HG02759 (cell line): Measurements from ENCODE around the gene PRUNE2.

Experiments used
- ATAC-seq: cut with Tn5 transposase; IDR thresholded peaks from one replicate; pipeline ENCODE4 v1.9.1; 2021; ENCODE audit warnings: mild to moderate bottlenecking, moderate library complexity; ENCODE audit not compliant: unreplicated experiment

PRUNE2 gene

GRCh38 chr9:76900884-76901440 lies 5.0 kb downstream of the PRUNE2 start:
- no peak for ATAC-seq

DNA sequence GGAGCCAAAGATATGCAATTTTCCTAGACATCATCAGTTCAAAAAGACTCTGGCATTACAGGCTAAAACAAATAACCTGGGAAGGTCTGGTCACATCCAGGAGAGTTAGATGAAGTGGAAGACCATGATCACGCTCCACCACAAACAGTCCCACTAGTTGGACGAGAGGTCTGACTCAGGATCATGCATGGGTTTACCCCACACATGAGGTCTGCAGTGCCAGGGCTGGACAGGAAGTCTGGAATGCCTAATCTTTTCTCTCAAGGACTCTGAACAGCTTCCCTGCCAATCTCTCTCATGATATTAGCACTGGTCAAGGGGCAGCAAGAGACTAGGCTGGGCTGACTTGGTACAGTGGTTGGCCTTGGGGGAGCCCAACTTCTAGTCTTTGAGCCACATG lies 7.1 kb downstream of the PRUNE2 start:
- ATAC-seq, result no peak

DNA sequence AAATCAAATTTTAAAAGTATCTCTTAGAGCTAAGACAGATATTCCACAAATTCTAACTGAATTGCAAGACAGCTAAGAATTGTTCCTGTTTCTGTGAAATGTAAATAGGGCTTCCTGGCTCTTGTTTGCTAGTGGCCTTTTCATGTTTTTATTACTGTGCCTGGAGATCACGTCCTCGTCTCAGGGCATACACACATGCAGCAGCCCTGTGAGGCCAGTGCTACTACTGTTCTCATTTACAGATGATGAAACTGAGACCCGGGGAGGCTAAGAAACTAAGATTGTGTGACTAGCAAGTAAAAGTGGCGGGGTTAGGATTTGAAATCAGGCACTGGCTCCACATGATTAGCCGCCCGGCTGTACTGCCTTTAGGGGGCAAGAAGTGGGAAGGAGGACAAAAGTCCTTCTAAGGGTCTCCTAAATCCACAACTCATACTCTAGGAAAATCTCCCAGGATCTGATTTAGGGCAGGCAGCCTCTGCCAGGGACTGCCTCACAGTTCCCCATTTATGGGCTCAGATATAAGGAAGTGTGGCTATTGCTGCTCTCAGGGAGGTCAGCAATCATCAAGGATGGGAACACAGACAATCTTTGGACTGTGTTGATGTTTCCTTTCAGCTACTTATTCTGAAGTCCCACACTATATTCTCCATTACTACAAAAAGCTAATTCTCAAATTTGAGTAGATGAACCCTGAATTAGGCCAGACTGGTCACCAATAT lies 7.9 kb downstream of the PRUNE2 start:
- no peak for ATAC-seq

- ATAC-seq, result no peak
These were observed 9.9 kb downstream of the PRUNE2 start for GRCh38 chr9:76896035-76896434.

DNA sequence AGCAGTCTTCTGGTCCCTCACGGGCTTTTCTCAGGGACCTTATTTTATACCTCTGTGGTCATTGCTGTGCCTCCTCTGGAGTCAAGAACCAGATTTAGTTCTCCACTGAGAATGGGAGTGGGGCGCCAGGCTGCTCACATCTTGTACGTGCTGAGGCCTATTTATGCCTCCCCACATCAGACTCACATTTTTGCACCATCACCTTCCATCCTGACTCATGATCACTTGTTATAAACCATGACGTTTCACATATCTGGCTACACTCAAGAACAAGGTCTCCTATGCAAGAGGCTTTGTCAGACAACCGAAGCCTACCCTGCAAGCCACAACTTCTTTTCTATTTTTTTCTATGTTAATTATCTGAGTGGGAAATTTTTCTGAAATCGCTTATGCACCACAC lies 10.7 kb downstream of the PRUNE2 start:
- no peak for ATAC-seq

DNA sequence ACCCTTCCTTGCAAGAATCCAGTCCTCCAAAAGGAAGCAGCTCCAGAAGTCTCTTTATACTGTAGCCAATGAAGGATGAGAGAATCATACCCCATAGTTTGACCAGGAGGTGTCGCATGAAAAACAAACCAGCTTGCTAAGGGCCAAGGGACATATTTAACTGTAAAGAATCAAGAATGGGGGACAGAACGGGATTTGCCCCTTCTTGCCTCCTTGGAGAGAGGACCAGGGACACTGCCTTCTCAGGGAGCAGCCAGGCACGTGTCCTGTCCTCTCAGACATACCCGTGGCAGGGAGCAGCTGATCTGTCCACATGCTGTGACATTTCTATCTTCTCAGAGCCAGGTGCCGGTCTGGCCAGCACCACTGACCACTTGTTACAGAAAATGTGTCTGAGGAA lies 11.7 kb downstream of the PRUNE2 start:
- ATAC-seq, result no peak

DNA sequence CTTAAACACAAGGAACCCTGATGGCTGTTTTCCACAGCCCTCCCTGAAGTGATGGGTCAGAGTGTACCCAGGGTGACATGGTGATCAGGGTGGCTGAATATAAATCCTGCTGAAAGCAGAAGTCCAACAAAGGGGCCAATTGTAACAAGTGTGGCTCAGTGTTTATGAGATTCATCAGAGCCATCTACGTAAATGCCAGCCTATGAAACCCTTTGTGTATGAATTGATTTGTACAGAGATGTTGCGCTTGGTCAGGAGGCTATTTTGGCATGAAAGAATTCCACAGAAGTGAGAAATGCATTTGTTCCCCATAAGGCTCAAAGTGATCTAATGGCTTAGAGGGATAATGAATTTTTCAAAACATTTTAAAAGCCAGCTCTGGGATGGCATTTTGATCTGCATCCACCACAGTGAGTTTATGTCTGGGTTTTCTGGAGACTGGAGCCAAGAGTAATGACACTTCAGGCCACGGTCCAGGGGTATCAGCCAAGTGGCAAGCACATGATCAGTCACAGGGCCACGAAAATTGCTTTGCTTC lies 12.4 kb downstream of the PRUNE2 start:
- ATAC-seq, result no peak

GRCh38 chr9:76891874-76892273 lies 14.0 kb downstream of the PRUNE2 start:
- ATAC-seq, result no peak

DNA sequence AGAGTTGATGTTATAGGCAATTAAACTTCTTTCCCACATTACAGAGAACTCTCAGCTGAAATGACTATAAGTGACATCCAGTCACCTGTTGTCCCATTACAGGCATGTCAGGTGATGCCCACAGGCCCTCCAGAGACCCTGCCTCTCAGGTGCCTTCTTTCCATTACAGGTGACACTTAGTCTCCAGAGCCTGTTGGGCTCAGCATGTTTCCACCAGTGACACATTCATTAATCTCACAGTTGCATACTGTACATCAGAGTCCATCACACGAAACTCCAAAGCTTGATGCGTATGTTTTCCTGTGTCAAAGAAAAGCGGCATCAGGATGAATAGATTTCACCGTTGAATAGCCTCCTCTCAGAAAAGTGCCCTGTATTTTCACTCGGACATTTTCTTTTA lies 14.6 kb downstream of the PRUNE2 start:
- ATAC-seq, result no peak

DNA sequence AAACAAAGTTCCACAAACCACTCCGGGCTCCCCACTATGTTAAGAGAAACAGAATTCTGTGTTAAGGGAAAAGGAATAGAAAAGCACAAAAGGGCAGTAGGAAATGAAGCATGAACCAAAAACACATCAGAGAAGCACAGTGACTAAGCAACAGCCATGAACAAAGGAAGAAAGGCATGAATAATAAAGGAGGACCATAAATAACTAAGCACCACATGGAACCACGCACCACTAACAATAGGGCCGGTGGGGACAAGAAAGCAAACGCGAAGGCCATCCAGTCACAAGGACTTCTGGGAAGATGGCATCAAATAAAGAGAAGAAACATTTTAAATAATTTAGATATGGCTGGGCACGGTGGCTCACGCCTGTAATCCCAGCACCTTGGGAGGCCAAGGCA lies 18.0 kb downstream of the PRUNE2 start:
- ATAC-seq, result no peak

DNA sequence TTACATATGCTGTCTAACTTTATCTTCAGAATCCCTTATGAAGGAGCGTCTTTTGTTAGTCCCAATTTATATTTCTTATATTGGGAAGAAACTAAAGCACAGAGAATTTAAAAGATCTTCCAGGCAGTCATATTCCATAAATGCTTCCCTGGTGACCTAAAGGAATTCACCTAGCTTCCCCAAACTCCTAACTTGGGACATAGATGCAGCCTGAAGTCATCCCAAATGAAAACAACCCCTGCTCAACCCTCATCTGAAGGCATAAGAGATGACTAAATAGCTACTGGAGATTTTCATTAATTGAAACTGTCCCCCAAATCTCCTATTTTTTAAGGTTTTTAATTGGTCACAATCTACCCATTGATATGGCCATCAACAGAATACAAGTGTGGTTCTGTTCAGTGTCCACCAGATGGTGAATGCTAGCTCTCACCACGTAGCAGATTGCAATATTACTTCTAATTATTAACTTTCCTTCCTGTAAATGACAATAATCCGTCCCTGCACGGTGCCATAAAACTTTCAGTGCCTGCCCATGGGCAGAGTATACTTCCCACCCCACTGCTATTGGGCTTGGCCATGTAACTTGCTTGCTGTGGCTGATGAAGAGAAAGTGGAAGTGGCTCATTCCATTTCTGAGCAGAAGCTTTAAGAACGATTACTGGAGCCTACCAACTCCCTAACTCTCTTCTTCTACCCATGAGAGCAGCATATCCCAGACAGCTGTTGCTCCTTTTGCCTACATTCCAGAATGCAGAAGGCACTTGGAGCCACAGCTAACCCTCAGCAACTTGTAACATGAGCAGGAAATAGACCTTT lies 18.7 kb downstream of the PRUNE2 start:
- ATAC-seq, result no peak

- no peak for ATAC-seq
These were observed 19.6 kb downstream of the PRUNE2 start for GRCh38 chr9:76886318-76886717.

GRCh38 chr9:76884823-76885222 lies 21.1 kb downstream of the PRUNE2 start:
- no peak for ATAC-seq

GRCh38 chr9:76883341-76883855 lies 22.5 kb downstream of the PRUNE2 start:
- no peak for ATAC-seq

GRCh38 chr9:76882686-76883085 lies 23.2 kb downstream of the PRUNE2 start:
- peak; percentile 77 for ATAC-seq

GRCh38 chr9:76880210-76880609 lies 25.7 kb downstream of the PRUNE2 start:
- no peak for ATAC-seq

- ATAC-seq, result no peak
These were observed 27.0 kb downstream of the PRUNE2 start for GRCh38 chr9:76878933-76879332.

- no peak for ATAC-seq
These were observed 28.0 kb downstream of the PRUNE2 start for GRCh38 chr9:76877961-76878360.

- no peak for ATAC-seq
These were observed 29.8 kb downstream of the PRUNE2 start for GRCh38 chr9:76876098-76876497.

GRCh38 chr9:76873821-76874220 lies 32.1 kb downstream of the PRUNE2 start:
- no peak for ATAC-seq

GRCh38 chr9:76873056-76873792 lies 32.7 kb downstream of the PRUNE2 start:
- no peak for ATAC-seq
